SK-N-MC (cell line): ENCODE results near the gene LHFPL3.
"Not testable (repeated sequence)": the region's sequence is repeated elsewhere in the genome, so short reads cannot be mapped to it uniquely, and the experiment has no call there.

Experiments used
- DNase-seq: peaks from one replicate; pipeline ENCODE4 v3.0.0-alpha.2; 2011; ENCODE audit warnings: low read depth, low spot score
- H3K27ac ChIP-seq: fragments of 200-600 bp; sonication (generic); 2 replicates; pipeline ENCODE4 v1.5.1; 2016; ENCODE audit warnings: mixed run types
- H3K36me3 ChIP-seq: fragments of 200-600 bp; sonication (generic); 2 replicates; pipeline ENCODE4 v1.6.1; 2017; ENCODE audit warnings: antibody characterized with exemption, low read length, mixed read lengths; ENCODE audit not compliant: insufficient read depth
- H3K4me3 ChIP-seq: fragments of 200-600 bp; sonication (generic); 2 replicates; pipeline ENCODE4 v1.5.1; 2016
- H3K9ac ChIP-seq: fragments of 200-600 bp; sonication (generic); 2 replicates; pipeline ENCODE4 v1.8.0; 2017; ENCODE audit warnings: mixed run types, mixed read lengths; ENCODE audit not compliant: insufficient read length
- H3K9me3 ChIP-seq: fragments of 200-600 bp; sonication (generic); 2 replicates; pipeline ENCODE4 v1.6.1; 2017; ENCODE audit warnings: low read depth, mild to moderate bottlenecking, antibody characterized with exemption, low read length, moderate library complexity, mixed read lengths
- EZH2 ChIP-seq: fragments of 200-600 bp; sonication (generic); IDR thresholded peaks from one replicate; pipeline ENCODE4 v1.6.1; 2017; ENCODE audit warnings: antibody characterized with exemption
- FOXP2 ChIP-seq: optimal IDR thresholded peaks from 2 replicates; pipeline ENCODE3; 2011; ENCODE audit warnings: mild to moderate bottlenecking, moderate library complexity; ENCODE audit not compliant: insufficient read depth; ENCODE audit errors: extremely low read length, control extremely low read depth
- POLR2AphosphoS5 ChIP-seq: IDR thresholded peaks from 2 replicates; pipeline ENCODE4 v1.6.1; 2012; ENCODE audit warnings: mild to moderate bottlenecking, low read depth, low read length, borderline replicate concordance

LHFPL3 gene

DNA sequence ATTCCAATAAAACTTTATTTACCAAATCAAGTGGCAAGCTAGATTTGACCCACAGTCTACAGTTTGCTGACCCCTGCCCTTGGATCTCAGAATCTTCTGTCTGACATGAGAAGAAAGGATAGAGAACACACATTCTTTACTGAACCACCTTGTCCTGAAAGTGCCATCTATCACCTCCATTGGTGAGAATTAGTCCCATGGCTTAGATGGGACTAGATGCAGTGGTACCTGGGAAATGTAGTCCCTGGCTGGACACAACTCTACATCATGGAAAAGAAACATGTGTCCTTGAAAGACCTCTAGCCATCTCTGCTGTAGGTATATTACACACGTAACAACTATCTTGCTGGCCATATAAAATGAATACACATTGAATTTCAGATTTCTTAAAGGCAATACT is 336.2 kb downstream of the LHFPL3 start:
- Histone ChIP-seq H3K9me3 (no peaks in the 10 kb centered on the region), H3K27ac (no peak overlapping the region), H3K9ac (no peak overlapping the region), H3K4me3 (no peak overlapping the region), H3K36me3 (no peaks in the 10 kb centered on the region)
- no peak for DNase-seq
- TF ChIP-seq POLR2AphosphoS5: no peak
- no peak for TF ChIP-seq EZH2

DNA sequence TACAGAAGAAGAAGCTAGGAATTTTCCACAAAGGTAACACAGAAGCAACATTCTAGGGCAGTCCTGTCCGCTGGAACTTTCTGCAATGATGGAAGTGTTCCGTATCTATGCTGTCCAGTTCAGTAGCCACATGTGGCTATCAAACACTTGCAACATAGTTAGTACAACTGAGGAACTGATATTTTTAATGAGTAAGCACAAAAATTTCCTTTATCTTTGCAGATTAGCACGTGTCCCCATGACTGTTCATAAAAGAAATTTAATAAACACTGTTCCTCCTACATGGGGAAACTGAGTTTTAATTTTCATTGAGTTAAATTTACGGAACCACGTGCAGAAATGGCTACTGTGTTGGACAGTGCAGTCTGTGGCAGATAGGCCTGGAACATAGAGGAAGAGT is 349.2 kb downstream of the LHFPL3 start:
- no peak overlapping the region for H3K27ac ChIP-seq
- TF ChIP-seq FOXP2 (no peak), POLR2AphosphoS5 (no peak), EZH2 (no peak)
- DNase-seq: no peak
- no peaks in the 10 kb centered on the region for H3K9me3 ChIP-seq
- no peak overlapping the region for H3K4me3 ChIP-seq
- no peak overlapping the region for H3K9ac ChIP-seq
- no peaks in the 10 kb centered on the region for H3K36me3 ChIP-seq

DNA sequence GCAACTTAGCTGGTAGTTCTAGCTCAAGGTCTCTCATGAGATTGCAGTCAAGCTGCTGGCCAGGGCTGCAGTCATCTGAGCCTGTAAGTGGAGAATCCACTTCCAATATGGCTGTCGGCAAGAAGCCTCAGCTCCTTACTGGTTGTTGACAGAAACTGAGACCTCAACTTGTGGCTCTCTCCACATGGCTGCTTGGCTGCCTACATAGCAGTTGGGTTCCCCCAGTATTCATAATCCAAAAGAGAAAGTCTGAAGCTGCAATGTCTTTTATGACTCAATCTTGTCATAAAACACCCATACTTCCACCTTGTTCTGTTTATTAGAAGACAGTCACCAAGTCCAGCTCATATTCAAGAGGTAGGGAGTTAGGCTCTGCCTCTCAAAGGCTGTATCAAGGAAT is 350.7 kb downstream of the LHFPL3 start:
- Histone ChIP-seq H3K9ac (no peak overlapping the region), H3K27ac (no peak overlapping the region), H3K4me3 (no peak overlapping the region), H3K9me3 (no peaks in the 10 kb centered on the region), H3K36me3 (no peaks in the 10 kb centered on the region)
- DNase-seq: no peak
- TF ChIP-seq POLR2AphosphoS5: no peak
- no peak for TF ChIP-seq EZH2
- no peak for TF ChIP-seq FOXP2

DNA sequence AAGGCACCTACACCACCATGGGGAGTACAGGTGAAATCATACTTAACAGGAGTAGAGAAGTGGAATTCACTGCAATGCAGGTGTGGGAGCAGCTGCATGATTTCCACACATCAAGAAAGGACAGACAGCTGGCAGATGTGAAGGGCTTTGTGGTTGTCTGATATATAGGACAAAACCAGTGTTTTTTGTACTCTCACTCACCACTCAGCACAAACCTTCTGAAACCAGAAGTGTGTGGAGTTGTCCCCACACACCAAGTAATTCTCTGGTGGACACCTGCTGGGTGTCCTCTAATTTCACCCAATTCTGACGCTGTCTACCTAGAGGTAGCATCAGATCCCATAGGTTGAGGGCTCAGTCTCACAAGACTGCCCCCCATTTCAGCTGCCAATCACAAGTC is 357.9 kb downstream of the LHFPL3 start:
- H3K9me3 ChIP-seq: no peaks in the 10 kb centered on the region
- H3K9ac ChIP-seq: no peak overlapping the region
- no peak overlapping the region for H3K27ac ChIP-seq
- no peaks in the 10 kb centered on the region for H3K36me3 ChIP-seq
- no peak for TF ChIP-seq EZH2
- TF ChIP-seq FOXP2: no peak
- no peak for TF ChIP-seq POLR2AphosphoS5
- DNase-seq: no peak
- H3K4me3 ChIP-seq: no peak overlapping the region

DNA sequence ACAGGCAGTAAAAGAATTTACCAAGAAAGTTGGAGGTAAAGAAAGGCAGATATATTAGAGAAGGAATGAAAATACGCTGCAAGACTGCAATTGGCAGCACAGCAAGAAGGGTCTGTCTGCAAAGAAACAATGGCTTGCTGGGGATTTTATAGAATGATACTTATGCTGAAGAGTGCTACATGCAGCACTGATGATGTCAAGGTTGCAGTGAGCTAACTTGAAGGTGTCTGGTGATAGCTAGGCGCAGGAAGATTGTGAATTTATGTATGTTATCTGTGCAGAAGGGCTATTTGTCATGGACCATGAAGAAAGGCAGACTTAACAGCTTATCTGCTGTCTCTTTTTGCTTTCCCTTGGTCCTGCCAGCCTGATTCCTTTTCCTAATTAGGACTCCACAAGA is 366.3 kb downstream of the LHFPL3 start:
- H3K4me3 ChIP-seq: no peak overlapping the region
- no peak for DNase-seq
- no peak for TF ChIP-seq POLR2AphosphoS5
- no peak for TF ChIP-seq EZH2
- TF ChIP-seq FOXP2: no peak
- no peak overlapping the region for H3K9ac ChIP-seq
- H3K9me3 ChIP-seq: no peaks in the 10 kb centered on the region
- H3K36me3 ChIP-seq: no peaks in the 10 kb centered on the region
- H3K27ac ChIP-seq: no peak overlapping the region

DNA sequence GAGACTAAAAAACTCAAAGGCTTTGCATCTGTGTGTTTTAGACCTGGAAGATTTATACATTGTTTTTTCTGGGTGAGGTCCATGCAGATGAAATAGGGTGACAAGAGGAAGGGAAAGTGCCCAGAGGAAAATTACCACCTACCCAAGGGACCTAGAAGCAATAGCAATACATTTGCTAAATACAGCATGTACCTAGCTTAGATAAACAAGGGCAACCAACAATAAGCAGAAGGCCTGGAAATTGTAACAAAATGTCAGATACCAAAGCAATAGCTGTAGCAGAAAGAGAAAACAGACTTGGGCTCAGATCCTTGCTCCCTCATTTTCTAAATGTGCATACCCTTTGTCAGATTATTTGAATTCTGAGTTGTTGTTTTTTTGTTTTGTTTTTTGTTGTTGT is 367.2 kb downstream of the LHFPL3 start:
- DNase-seq: no peak
- Histone ChIP-seq H3K4me3 (no peak overlapping the region), H3K27ac (no peak overlapping the region), H3K9me3 (no peaks in the 10 kb centered on the region), H3K36me3 (no peaks in the 10 kb centered on the region), H3K9ac (no peak overlapping the region)
- TF ChIP-seq FOXP2 (no peak), POLR2AphosphoS5 (no peak), EZH2 (no peak)

DNA sequence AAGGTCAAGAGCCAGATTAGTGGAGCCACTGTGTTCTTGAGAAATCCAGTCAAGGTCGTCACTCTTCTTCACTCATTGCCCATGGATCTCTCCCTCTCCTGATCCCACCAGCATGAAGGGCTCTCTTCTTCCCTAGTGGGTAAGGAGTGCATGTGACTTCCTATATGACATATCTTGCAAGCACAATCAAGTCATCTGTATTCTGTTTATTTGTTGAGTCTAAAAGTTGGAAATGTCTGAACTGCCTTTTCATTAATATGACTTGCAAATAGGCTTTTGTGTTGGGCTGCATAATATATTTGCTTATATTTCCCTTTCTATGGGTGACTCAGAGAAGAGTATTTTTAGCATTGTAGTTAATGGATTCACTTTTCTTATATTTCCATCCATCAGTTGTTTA is 371.9 kb downstream of the LHFPL3 start:
- DNase-seq: no peak
- Histone ChIP-seq H3K4me3 (no peak overlapping the region), H3K9ac (no peak overlapping the region), H3K9me3 (no peaks in the 10 kb centered on the region), H3K36me3 (no peaks in the 10 kb centered on the region), H3K27ac (no peak overlapping the region)
- no peak for TF ChIP-seq EZH2
- TF ChIP-seq POLR2AphosphoS5: no peak
- TF ChIP-seq FOXP2: no peak

DNA sequence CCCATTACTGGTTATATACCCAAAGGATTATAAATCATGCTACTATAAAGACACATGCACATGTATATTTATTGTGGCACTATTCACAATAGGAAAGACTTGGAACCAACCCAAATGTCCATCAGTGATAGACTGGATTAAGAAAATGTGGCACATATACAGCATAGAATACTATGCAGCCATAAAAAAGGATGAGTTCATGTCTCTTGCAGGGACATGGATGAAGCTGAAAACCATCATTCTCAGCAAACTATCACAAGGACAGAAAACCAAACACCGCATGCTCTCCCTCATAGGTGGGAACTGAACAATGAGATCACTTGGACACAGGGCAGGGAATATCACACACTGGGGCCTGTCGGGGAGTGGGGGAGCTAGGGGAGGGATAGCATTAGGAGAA is 392.6 kb downstream of the LHFPL3 start:
- not testable (repeated sequence) for H3K27ac ChIP-seq, H3K36me3 ChIP-seq, DNase-seq, H3K9me3 ChIP-seq, H3K4me3 ChIP-seq, H3K9ac ChIP-seq

DNA sequence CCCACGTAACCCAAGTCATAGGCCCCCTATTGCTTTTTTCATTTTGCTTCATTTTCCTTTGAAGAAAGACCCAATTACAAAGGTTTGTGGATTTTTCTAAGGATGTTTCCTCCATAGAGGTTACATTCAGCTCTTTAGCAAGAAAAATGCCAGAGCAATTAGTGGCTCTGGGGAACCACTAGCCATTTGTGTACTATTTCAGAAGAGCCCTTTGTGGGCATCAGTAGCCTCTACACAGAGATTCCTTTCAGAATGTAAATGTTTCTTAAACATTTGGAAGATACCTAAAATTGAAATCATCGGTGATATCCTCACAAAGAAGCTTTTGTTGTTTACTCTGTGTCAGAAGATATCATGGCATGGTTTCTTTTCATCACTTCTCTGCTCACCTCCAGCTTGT is 394.6 kb downstream of the LHFPL3 start:
- H3K4me3 ChIP-seq: no peak overlapping the region
- H3K9ac ChIP-seq: no peak overlapping the region
- H3K9me3 ChIP-seq: no peaks in the 10 kb centered on the region
- H3K27ac ChIP-seq: no peak overlapping the region
- H3K36me3 ChIP-seq: no peaks in the 10 kb centered on the region
- DNase-seq: no peak
- TF ChIP-seq POLR2AphosphoS5 (no peak), FOXP2 (no peak), EZH2 (no peak)
